Kidney epithelial cell (primary cell): ENCODE measurements around the gene EXOG. TPM values are rescaled to one million over a fixed set of nuclear protein-coding genes. Genes with fewer than 3 reads are reported as not detected.

Source experiments
- DNase-seq: peaks from one replicate; pipeline ENCODE4 v3.0.0-alpha.2; 2010; ENCODE audit warnings: low read depth
- H3K27me3 ChIP-seq: 2 replicates; pipeline ENCODE4 v1.6.0; 2011; ENCODE audit warnings: low read length; ENCODE audit not compliant: control insufficient read depth, insufficient read depth
- H3K36me3 ChIP-seq: 2 replicates; pipeline ENCODE4 v1.5.1; 2011; ENCODE audit warnings: low read length; ENCODE audit not compliant: control insufficient read depth, insufficient read depth
- H3K4me3 ChIP-seq: 2 replicates; pipeline ENCODE4 v1.5.1; 2011; ENCODE audit warnings: low read depth, mild to moderate bottlenecking, control low read depth, low read length
- CTCF ChIP-seq: IDR thresholded peaks from 2 replicates; pipeline ENCODE4 v1.5.1; 2011; ENCODE audit warnings: mild to moderate bottlenecking, moderate library complexity, low read length, control low read depth, inconsistent platforms; ENCODE audit not compliant: insufficient read depth, poor library complexity, severe bottlenecking
- total RNA-seq: library from RNA; depleted of rRNA; stranded (reverse); fragments of >200 nt; gene quantifications from 2 replicates; pipeline ENCODE4 v1.2.3, GENCODE V29; 2015

Gene EXOG
- total RNA-seq, 1 donor from 2014 or later = 5.4 TPM

- no peak for DNase-seq
- no peak overlapping the region for H3K4me3 ChIP-seq
- no peak for TF ChIP-seq CTCF
- no peaks in the 10 kb centered on the region for H3K27me3 ChIP-seq
- H3K36me3 ChIP-seq = no peaks in the 10 kb centered on the region
Observed at GRCh38 chr3:38490281-38491030, 5.7 kb upstream of the EXOG start.

- no peak for DNase-seq
- H3K4me3 ChIP-seq = no peak overlapping the region
- H3K27me3 ChIP-seq = no peaks in the 10 kb centered on the region
- H3K36me3 ChIP-seq = no peaks in the 10 kb centered on the region
- TF ChIP-seq CTCF = no peak
Observed at GRCh38 chr3:38491215-38491614, 4.9 kb upstream of the EXOG start.

GRCh38 chr3:38493031-38493430 lies 3.1 kb upstream of the EXOG start:
- Histone ChIP-seq H3K4me3 (no peak overlapping the region), H3K36me3 (no peaks in the 10 kb centered on the region), H3K27me3 (no peaks in the 10 kb centered on the region)
- TF ChIP-seq CTCF = no peak
- DNase-seq = no peak

- DNase-seq = no peak
- TF ChIP-seq CTCF = no peak
- Histone ChIP-seq H3K27me3 (no peaks in the 10 kb centered on the region), H3K4me3 (peak overlapping the region; percentile 84), H3K36me3 (no peaks in the 10 kb centered on the region)
Observed at GRCh38 chr3:38497031-38497430, 891 bp downstream of the EXOG start.

GRCh38 chr3:38500688-38501417 lies 4.7 kb downstream of the EXOG start:
- no peak for TF ChIP-seq CTCF
- H3K27me3 ChIP-seq = no peaks in the 10 kb centered on the region
- H3K36me3 ChIP-seq = no peaks in the 10 kb centered on the region
- DNase-seq = no peak
- no peak overlapping the region for H3K4me3 ChIP-seq
